Tibial nerve (tissue), 4 donors: Measurements from ENCODE around the gene GRAP.

Experiments used
- CTCF ChIP-seq, 5 experiments: fragments of 200-600 bp in 3 of 5; fragments of 450-650 bp in 2 of 5; sonication (generic) in 3 of 5; IDR thresholded peaks; one replicate each; pipeline ENCODE4 v1.5.1; 2016 to 2019; ENCODE audit warnings: antibody characterized with exemption in 5 of 5, mild to moderate bottlenecking in 3 of 5, moderate library complexity in 2 of 5
- EP300 ChIP-seq, 2 donors: sonication (generic); formaldehyde crosslinking; IDR thresholded peaks; one replicate each; pipeline ENCODE4 v1.6.1; 2017; ENCODE audit warnings: antibody characterized with exemption in 2 of 2, mild to moderate bottlenecking in 1 of 2
- POLR2A ChIP-seq, 2 donors: fragments of 450-650 bp; IDR thresholded peaks; one replicate each; pipeline ENCODE4 v1.6.1; 2017; ENCODE audit warnings: antibody characterized with exemption in 2 of 2, mild to moderate bottlenecking in 2 of 2, moderate library complexity in 2 of 2

GRCh38 chr17:19017401-19017800 lies 29.4 kb downstream of the GRAP start:
- no peak for TF ChIP-seq CTCF (IDR thresholded peaks at IDR 0.05)
- no peak for TF ChIP-seq EP300 (IDR thresholded peaks at IDR 0.05)
- TF ChIP-seq POLR2A (IDR thresholded peaks at IDR 0.05) = no peak
